ENCODE measurements around the gene DES.

DNA sequence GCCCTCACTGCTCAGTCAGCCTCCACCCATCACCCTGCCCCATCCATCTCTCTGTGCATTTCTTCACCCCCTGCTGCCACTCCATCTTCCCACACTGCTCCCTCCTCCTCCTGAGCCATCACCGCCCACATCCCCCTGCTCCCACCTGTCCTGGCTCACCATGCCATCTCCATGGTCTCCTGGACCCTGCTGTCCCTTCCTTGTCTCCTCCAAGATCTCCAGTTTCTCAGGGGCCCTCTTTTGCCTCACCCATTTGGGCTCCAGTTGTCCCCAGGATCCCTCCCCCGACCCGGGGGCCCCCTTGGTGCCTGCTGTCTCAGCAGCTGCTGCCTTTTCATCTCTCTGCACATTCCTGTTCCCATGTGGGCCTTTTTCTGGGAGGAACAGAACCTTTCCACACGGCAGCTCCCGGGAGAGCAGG lies 27.1 kb downstream of the DES start:
- TF ChIP-seq CHD1 (IDR thresholded peaks at IDR 0.05; ENCODE audit: low read length) (no peak), ZNF668 (CRISPR knock-in tag; IDR thresholded peaks at IDR 0.05) (no peak), FOXK2 (conservative IDR thresholded peaks at IDR 0.05 in 1 of 2, IDR thresholded peaks at IDR 0.05 in 1 of 2; ENCODE audit: low read depth in 2 of 2) (no peak), ZFX (CRISPR knock-in tag; IDR thresholded peaks at IDR 0.05) (no peak), SMAD3 (CRISPR knock-in tag; conservative IDR thresholded peaks at IDR 0.05) (no peak)
- TF ChIP-seq, protein P1, sequence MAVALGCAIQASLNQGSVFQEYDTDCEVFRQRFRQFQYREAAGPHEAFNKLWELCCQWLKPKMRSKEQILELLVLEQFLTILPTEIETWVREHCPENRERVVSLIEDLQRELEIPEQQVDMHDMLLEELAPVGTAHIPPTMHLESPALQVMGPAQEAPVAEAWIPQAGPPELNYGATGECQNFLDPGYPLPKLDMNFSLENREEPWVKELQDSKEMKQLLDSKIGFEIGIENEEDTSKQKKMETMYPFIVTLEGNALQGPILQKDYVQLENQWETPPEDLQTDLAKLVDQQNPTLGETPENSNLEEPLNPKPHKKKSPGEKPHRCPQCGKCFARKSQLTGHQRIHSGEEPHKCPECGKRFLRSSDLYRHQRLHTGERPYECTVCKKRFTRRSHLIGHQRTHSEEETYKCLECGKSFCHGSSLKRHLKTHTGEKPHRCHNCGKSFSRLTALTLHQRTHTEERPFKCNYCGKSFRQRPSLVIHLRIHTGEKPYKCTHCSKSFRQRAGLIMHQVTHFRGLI (CRISPR knock-in tag; IDR thresholded peaks at IDR 0.05): no peak
- TF ChIP-seq, protein P2, sequence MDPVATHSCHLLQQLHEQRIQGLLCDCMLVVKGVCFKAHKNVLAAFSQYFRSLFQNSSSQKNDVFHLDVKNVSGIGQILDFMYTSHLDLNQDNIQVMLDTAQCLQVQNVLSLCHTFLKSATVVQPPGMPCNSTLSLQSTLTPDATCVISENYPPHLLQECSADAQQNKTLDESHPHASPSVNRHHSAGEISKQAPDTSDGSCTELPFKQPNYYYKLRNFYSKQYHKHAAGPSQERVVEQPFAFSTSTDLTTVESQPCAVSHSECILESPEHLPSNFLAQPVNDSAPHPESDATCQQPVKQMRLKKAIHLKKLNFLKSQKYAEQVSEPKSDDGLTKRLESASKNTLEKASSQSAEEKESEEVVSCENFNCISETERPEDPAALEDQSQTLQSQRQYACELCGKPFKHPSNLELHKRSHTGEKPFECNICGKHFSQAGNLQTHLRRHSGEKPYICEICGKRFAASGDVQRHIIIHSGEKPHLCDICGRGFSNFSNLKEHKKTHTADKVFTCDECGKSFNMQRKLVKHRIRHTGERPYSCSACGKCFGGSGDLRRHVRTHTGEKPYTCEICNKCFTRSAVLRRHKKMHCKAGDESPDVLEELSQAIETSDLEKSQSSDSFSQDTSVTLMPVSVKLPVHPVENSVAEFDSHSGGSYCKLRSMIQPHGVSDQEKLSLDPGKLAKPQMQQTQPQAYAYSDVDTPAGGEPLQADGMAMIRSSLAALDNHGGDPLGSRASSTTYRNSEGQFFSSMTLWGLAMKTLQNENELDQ (CRISPR knock-in tag; IDR thresholded peaks at IDR 0.05; ENCODE audit: borderline replicate concordance): no peak
- TF ChIP-seq, protein P3, sequence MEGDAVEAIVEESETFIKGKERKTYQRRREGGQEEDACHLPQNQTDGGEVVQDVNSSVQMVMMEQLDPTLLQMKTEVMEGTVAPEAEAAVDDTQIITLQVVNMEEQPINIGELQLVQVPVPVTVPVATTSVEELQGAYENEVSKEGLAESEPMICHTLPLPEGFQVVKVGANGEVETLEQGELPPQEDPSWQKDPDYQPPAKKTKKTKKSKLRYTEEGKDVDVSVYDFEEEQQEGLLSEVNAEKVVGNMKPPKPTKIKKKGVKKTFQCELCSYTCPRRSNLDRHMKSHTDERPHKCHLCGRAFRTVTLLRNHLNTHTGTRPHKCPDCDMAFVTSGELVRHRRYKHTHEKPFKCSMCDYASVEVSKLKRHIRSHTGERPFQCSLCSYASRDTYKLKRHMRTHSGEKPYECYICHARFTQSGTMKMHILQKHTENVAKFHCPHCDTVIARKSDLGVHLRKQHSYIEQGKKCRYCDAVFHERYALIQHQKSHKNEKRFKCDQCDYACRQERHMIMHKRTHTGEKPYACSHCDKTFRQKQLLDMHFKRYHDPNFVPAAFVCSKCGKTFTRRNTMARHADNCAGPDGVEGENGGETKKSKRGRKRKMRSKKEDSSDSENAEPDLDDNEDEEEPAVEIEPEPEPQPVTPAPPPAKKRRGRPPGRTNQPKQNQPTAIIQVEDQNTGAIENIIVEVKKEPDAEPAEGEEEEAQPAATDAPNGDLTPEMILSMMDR (IDR thresholded peaks at IDR 0.05 in 2 of 3, conservative IDR thresholded peaks at IDR 0.05 in 1 of 3; ENCODE audit: insufficient read depth in 2 of 3, low read depth in 1 of 3, low read length in 3 of 3): no peak

All from K562 (cell line).